ENCODE measurements around the gene ERP44. TPM values are rescaled to one million over a fixed set of nuclear protein-coding genes. Genes with fewer than 3 reads are reported as not detected.

ERP44 gene
- total RNA-seq, 4 donors from 2014 or later: 17.1 to 24.0 (median 19.8) TPM

DNA sequence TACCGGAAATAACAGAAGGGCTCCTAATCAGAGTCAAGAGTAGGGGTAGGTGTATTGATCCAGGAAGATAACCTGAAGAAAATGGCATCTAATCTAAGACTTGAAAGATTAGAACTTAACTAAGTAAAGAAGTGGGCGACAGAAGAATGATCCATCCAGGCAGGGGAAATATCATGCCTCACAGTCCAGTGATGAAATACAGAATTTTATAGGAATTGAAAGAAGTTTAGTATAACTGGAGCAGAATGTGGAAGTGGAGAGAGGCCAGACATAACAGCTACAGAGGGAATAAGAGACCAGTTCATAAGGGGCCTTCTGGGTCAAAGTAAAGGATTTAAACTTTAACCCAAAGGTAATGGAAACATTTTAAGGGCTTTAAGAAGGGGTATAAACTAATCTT, 42.2 kb downstream of the ERP44 start:
- TF ChIP-seq CTCF (IDR thresholded peaks at IDR 0.05; ENCODE audit: low read depth): no peak

- no peak for TF ChIP-seq CTCF (IDR thresholded peaks at IDR 0.05; ENCODE audit: low read depth)
Measured at GRCh38 chr9:100052375-100052774, 46.4 kb downstream of the ERP44 start.

DNA sequence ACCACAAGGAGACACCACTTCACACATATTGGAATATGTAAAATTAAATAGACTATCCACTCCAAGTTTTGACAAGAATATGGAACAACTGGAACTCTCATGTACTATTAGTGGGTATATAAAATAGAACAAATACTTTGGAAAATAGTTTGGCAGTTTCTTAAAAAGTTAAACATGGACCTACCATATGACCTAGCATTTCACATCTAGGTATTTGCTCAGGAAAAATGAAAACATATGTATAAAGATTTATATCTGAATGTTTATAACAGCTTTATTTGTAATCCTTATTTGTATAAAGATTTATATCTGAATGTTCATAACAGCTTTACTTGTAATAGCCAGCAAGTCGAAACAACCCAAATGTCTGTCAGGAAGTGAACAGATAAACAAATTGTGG, 49.2 kb downstream of the ERP44 start:
- TF ChIP-seq CTCF (IDR thresholded peaks at IDR 0.05; ENCODE audit: low read depth): no peak

DNA sequence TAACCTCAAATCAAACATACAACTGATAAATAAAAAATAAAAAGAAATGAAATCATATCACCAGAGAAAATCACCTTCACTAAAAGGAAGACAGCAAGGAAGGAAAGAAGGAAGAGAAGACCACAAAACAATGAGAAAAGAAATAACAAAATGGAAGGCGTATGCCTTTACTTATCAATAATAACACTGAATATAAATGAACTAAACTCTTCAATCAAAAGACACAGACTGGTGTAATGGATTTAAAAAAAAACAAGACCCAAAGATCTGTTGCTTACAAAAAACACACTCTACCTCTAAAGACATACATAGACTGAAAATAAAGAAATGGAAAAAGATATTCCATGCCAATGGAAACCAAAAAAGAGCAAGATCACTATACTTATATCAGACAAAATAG, 60.3 kb downstream of the ERP44 start:
- no peak for TF ChIP-seq CTCF (IDR thresholded peaks at IDR 0.05; ENCODE audit: low read depth)

GRCh38 chr9:100033877-100034551, 64.8 kb downstream of the ERP44 start:
- TF ChIP-seq CTCF (IDR thresholded peaks at IDR 0.05; ENCODE audit: low read depth): no peak

GRCh38 chr9:100030548-100030947, 68.3 kb downstream of the ERP44 start:
- TF ChIP-seq CTCF (IDR thresholded peaks at IDR 0.05; ENCODE audit: low read depth): no peak

DNA sequence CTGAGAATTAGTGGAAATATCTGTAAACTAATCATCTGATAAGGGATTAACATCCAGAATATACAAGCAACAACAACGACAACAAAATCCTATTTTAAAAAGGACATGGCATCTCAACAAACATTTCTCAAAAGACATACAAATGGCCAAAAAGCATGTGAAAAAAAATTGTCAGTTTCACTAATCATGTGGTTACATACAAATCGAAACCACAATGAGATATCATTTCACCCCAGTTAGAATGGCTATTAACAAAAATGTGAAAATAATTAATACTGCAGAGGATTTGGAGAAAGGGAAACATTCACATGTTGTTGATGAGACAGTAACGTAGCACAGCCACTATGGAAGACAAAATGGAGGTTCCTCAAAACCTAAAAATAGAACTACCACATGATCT, 69.5 kb downstream of the ERP44 start:
- no peak for TF ChIP-seq CTCF (IDR thresholded peaks at IDR 0.05; ENCODE audit: low read depth)

Measured in subcutaneous adipose tissue (tissue), 4 donors.